NCI-H446 (cell line): ENCODE results near the gene SLC43A2.

Experiments used
- DNase-seq, 2 experiments: peaks; one replicate each; lab custom pipeline; 2025; lab: John Stamatoyannopoulos, UW

The SLC43A2 gene

GRCh38 chr17:1562176-1562643 lies 66.4 kb downstream of the SLC43A2 start:
- DNase-seq = no peak

- DNase-seq = no peak
Measured at GRCh38 chr17:1561420-1562175, 67.0 kb downstream of the SLC43A2 start.

- DNase-seq = no peak
Measured at GRCh38 chr17:1560858-1561355, 67.7 kb downstream of the SLC43A2 start.

DNA sequence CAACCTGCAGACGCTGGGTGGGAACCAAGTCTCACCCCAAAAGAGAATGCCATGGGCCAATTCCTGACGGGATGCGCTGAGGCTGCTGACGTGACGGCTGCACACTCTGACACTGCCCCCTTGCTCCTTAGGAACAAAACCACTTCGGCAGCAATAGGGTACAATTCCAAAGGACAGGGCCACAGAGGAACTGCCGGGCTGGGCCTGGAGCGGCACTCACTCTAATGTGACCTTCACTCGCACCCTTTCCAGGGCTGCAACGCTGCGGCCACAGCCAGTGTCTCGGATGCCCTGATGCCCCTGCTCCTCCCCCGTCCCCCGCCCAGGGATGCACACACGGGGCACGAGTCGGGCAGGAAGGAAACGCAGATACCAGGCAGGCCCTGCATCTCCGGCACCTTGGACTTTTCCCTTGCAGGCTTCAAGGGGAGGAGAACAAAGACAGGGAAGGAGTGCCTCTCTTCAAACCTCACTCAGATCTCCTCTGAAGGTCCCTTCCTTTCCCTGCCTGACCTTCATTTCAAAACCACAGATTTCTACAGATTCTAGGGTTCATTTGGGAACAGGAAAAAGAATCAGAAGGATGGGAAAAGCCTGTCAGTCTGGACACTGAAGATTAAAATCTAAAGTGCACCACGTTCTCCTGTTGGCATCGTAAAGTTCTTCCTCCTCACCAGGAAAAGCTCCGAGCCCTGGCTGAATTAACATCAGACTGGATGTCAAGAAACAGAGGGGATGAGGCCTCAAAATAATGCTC lies 68.4 kb downstream of the SLC43A2 start:
- DNase-seq = no peak

GRCh38 chr17:1559047-1560043 lies 69.3 kb downstream of the SLC43A2 start:
- no peak for DNase-seq

GRCh38 chr17:1558401-1558800 lies 70.2 kb downstream of the SLC43A2 start:
- no peak for DNase-seq

- DNase-seq = no peak
Measured at GRCh38 chr17:1557355-1558095, 71.1 kb downstream of the SLC43A2 start.

GRCh38 chr17:1555651-1556471 lies 72.8 kb downstream of the SLC43A2 start:
- no peak for DNase-seq

DNA sequence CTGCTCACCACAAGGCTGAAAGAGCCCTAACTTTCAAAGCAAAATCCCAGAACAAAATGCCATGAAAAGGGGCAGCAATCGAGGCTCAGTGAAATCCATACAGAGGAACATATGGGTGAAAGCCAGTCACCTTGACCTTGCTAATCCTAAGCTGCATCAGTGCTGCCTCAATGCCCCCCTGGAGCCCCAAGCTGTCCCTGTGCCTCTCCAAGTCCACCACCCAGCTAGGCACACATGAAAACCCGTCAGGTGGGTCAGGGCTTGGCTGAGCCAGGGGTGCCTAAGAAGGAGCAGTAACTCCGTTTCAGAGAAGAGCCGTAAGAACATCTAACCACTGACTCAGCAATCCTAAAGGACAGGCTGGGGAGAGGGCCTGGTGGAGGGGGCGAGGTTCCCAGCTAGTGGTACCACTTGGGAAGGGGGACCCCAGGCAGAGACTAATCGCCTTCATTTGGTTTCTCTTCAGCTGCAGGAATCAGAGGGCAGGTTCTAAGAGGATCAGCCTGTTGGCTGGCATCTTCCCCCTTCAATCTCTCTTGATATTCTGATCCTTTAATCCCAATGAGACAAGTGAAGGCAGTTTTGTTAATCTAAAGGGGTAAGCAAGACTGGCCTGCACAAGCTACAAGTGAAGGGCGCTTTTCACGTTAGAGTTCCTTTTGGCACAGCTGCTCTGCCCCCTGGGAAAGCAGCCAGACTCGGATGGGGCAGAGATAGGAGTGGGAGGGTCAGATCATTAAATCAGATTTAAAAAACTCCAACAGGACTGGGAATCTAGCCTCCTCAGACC lies 73.7 kb downstream of the SLC43A2 start:
- no peak for DNase-seq

DNA sequence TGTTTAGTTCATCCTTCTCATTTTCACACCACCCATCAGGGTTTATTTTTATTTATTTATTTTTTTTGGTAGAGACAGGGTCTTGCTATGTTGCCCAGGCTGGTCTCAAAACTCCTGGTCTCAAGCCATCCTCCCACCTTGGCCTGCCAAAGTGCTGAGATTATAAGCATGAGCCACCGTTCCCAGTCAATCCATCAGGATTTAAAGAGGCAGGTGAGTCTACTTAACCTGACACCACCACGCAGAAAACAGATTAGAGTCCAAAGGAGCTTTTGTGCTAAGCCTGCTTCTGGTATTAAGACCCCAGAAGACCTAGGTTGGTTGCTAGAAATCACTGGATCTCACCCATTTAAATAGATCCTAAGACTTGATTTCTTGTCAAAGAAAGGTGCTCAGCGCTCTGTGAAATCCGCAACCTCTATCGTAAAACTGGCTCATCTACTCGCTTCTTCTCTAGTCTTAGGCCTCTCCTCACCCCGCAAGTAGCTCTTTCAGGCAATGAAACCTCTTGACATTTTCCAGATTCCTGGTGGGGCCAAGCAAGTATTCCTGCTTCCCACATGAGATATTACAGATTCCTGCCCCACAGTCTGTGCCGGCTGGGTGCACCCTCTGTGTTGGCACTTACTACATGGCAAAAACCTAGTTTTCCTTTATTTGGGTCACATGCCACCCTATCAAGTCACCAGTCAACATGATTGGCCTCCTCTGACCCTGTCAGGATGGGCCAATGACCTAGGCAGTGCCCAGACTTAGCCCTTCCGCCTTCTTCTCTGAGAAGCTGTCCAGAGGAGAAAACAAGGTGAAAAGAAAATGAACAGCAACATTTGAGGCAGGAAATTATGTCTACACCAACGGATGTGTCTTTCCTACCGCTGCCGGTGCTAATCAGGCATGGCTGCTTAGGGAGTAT lies 75.0 kb downstream of the SLC43A2 start:
- DNase-seq = no peak

DNA sequence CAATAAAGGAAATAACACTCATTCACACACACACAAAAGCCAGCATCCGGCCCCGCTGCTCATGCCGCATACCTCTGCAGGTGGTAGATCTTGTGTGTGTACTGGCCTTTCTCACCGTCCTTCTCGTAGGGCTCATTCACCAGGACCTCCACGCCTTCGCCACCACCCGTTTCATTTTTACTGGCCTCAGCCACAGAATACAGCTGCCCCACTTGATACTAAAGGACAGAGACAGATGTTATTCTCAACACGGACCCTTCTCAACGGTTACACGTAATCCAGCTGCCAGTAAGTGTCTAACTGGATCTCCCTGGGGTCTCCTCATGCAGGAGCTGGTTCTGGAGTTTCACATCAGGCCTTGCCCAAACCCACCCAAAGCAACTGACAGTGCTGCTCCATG lies 75.7 kb downstream of the SLC43A2 start:
- no peak for DNase-seq

DNA sequence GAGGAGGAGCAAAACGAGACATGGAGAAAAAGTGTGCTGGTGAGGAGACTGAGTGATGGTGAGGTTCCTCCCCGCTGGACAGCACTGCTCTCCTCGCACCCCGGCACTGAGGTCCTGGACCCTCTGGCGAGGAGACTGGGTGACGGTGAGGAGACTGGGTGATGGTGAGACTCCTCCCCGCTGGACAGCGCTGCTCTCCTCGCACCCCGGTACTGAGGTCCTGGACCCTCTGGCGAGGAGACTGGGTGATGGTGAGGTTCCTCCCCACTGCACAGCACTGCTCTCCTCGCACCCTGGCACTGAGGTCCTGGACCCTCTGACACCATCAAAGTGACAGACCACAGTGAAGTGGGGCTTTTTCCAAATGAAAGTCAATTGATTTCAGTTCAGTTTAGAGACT lies 76.9 kb downstream of the SLC43A2 start:
- DNase-seq = no peak

DNA sequence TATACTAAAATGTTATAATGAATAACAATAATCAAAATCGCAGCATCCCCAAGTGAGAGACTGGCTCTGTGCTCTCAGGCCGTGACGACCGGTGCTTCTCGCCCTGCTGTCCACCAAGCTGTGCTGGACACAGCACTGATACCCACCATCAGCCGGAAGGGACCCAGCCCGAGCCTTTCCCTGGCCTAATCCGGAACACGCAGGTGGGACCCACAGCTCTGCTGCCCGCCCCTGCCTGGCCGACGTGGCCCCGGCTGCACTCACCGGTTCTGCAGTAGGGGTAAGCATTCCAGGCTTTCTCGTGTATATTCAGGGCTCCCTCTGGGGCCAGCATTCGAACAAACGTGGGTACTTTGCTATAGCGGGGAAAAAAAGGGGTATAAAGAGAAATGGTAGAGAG lies 80.6 kb downstream of the SLC43A2 start:
- no peak for DNase-seq

- no peak for DNase-seq
Measured at GRCh38 chr17:1546292-1546922, 82.2 kb downstream of the SLC43A2 start.

GRCh38 chr17:1545618-1546017 lies 83.0 kb downstream of the SLC43A2 start:
- no peak for DNase-seq

- no peak for DNase-seq
Measured at GRCh38 chr17:1542316-1542715, 86.3 kb downstream of the SLC43A2 start.

DNA sequence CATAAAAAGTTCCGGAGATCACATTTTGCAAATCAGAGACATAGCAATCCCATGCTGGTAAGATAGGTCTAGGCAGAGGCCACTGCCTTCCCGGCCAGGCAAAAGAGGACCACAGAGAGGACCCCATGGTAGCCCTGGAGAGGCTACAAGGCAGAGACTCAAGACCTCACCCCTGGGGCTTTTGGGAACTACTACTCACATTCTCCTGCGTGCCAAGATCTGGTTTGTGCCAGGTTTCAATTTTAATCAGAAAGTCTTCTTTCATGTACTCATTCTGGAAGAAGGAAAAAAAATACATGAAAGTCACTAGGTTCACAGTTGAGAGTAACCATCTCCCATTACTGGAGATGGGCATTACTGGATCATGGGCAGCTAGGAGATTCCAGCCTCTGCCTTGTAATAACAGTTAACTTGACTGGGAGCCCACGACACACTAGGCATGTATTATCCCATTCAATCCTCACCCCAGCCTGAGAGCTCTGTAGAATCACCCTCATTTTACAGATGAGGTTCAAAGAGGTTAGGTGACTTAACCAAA lies 87.2 kb downstream of the SLC43A2 start:
- no peak for DNase-seq

DNA sequence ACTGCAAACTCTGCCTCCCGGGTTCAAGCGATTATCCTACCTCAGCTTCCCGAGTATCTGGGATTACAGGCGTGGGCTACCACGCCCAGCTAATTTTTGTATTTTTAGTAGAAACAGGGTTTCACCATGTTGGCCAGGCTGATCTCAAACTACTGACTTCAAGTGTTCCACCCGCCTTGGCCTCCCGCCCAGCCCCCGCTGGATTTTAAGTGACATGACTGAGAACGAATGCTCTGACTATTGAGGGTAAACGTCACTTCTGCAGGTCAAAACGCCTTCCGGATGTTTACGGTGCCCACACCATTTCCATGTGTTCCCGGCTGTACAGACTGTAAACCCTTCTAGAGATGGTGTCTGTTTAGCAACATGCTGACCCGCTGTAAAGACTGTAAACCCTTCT lies 88.8 kb downstream of the SLC43A2 start:
- no peak for DNase-seq
